HCT116 (cell line): Measurements from ENCODE around the gene PAQR8. TPM values are rescaled to one million over a fixed set of nuclear protein-coding genes. Genes with fewer than 3 reads are reported as not detected.

Experiments
- ATAC-seq: fragments of 200-7000 bp; cut with Tn5 transposase; 2 replicates; pipeline ENCODE4 v1.9.1; 2020; ENCODE audit warnings: mild to moderate bottlenecking, moderate library complexity
- BruUV-seq: library from RNA; stranded (reverse); fragments of 400-500 nt; replicated peaks from 2 replicates; lab custom pipeline; 2021; lab: Mats Ljungman, UMichigan
- CTCF ChIA-PET: fragments of 300-600 bp; sonication (Branson Sonifier 250); formaldehyde crosslinking; loops from one replicate; lab custom pipeline; 2021; ENCODE audit warnings: antibody characterized with exemption; lab: Charles Lee
- POLR2A ChIA-PET: fragments of 300-600, 350-600 bp; sonication (Branson Sonifier 250); formaldehyde crosslinking; loops from one replicate; lab custom pipeline; 2021; ENCODE audit warnings: antibody characterized with exemption; lab: Charles Lee
- RAD21 ChIA-PET, 2 experiments: fragments of 300-600 bp; sonication (Branson Sonifier 250); formaldehyde crosslinking; loops; one replicate each; lab custom pipeline; 2023; ENCODE audit warnings: low total read pairs in 2 of 2; ENCODE audit not compliant: uncharacterized antibody in 2 of 2, unreplicated experiment in 2 of 2, low non-redundant PET in 1 of 2; lab: Charles Lee
- DNase-seq: peaks from one replicate; pipeline ENCODE4 v3.0.0-alpha.2; 2010; ENCODE audit warnings: low read depth, low spot score
- H2AFZ ChIP-seq: fragments of 200-600 bp; shearing (Covaris generic), sonication (generic); 2 replicates; pipeline ENCODE4 v1.6.1; 2017; ENCODE audit warnings: low read depth, mixed run types, mixed read lengths, antibody characterized with exemption, low read length; ENCODE audit not compliant: poor library complexity, severe bottlenecking
- H3K27ac ChIP-seq: 2 replicates; pipeline ENCODE4 v1.5.1; 2012; ENCODE audit warnings: low read depth, low read length
- H3K27me3 ChIP-seq: fragments of 200-600 bp; sonication (generic); 2 replicates; pipeline ENCODE4 v1.6.1; 2016; ENCODE audit warnings: mixed run types, low read length, mixed read lengths; ENCODE audit not compliant: insufficient read depth
- H3K36me3 ChIP-seq, 2 experiments: fragments of 200-500 bp in 1 of 2; fragments of 200-600 bp in 1 of 2; sonication (Bioruptor generic) in 1 of 2; sonication (generic) in 1 of 2; 2 replicates each; pipeline versions ENCODE4 v1.5.1 to v1.6.1; 2014 to 2016; ENCODE audit warnings: low read length in 2 of 2, inconsistent platforms in 1 of 2, mixed read lengths in 1 of 2, mixed run types in 1 of 2; ENCODE audit not compliant: insufficient read depth in 2 of 2, control insufficient read depth in 1 of 2
- H3K4me1 ChIP-seq, 2 experiments: fragments of 200-600 bp in 1 of 2; sonication (generic) in 1 of 2; 2 replicates each; pipeline versions ENCODE4 v1.5.1 to v1.6.1; 2012 to 2017; ENCODE audit warnings: low read length in 2 of 2, inconsistent platforms in 1 of 2, mild to moderate bottlenecking in 1 of 2, mixed read lengths in 1 of 2, mixed run types in 1 of 2, moderate library complexity in 1 of 2; ENCODE audit not compliant: insufficient read depth in 2 of 2, control insufficient read depth in 1 of 2
- H3K4me2 ChIP-seq: fragments of 200-600 bp; sonication (generic); 2 replicates; pipeline ENCODE4 v1.6.1; 2017; ENCODE audit warnings: mixed run types, low read length, mixed read lengths
- H3K4me3 ChIP-seq, 2 experiments: fragments of 200-600 bp in 1 of 2; sonication (generic) in 1 of 2; replicated peaks in 1 of 2; 2 replicates each; pipeline ENCODE4 v1.5.1; 2011 to 2016; ENCODE audit warnings: low read length in 2 of 2, control low read depth in 1 of 2, low read depth in 1 of 2, mild to moderate bottlenecking in 1 of 2, mixed read lengths in 1 of 2, mixed run types in 1 of 2
- H3K79me2 ChIP-seq: fragments of 200-600 bp; sonication (generic); 2 replicates; pipeline ENCODE4 v1.6.1; 2017; ENCODE audit warnings: mild to moderate bottlenecking, mixed run types, low read length, moderate library complexity, mixed read lengths; ENCODE audit not compliant: insufficient read depth
- H3K9ac ChIP-seq: fragments of 200-600 bp; sonication (generic); 2 replicates; pipeline ENCODE4 v1.6.1; 2016; ENCODE audit warnings: low read length, mixed read lengths
- H3K9me2 ChIP-seq: fragments of 200-600 bp; sonication (generic), shearing (Covaris generic); 2 replicates; pipeline ENCODE4 v1.6.1; 2017; ENCODE audit warnings: mixed run types, mild to moderate bottlenecking, moderate library complexity; ENCODE audit not compliant: insufficient read depth
- H3K9me3 ChIP-seq, 2 experiments: fragments of 200-500 bp in 1 of 2; fragments of 200-600 bp in 1 of 2; sonication (Bioruptor generic) in 1 of 2; sonication (generic) in 1 of 2; 2 replicates each; pipeline ENCODE4 v1.6.1; 2014 to 2017; ENCODE audit warnings: low read length in 2 of 2, mixed read lengths in 2 of 2, inconsistent platforms in 1 of 2, low read depth in 1 of 2, mild to moderate bottlenecking in 1 of 2, mixed run types in 1 of 2, moderate library complexity in 1 of 2; ENCODE audit not compliant: control insufficient read depth in 1 of 2, insufficient read depth in 1 of 2
- H4K20me1 ChIP-seq: fragments of 200-600 bp; sonication (generic), shearing (Covaris generic); 2 replicates; pipeline ENCODE4 v1.6.1; 2017; ENCODE audit warnings: mixed run types, mild to moderate bottlenecking, moderate library complexity; ENCODE audit not compliant: insufficient read depth
- ATF3 ChIP-seq: IDR thresholded peaks from 2 replicates; pipeline ENCODE4 v1.6.1; 2012
- CBX3 ChIP-seq: IDR thresholded peaks from 2 replicates; pipeline ENCODE4 v1.6.1; 2012; ENCODE audit warnings: low read depth
- CEBPB ChIP-seq: IDR thresholded peaks from 2 replicates; pipeline ENCODE4 v1.6.1; 2012; ENCODE audit warnings: low read depth
- ELF1 ChIP-seq: IDR thresholded peaks from 2 replicates; pipeline ENCODE4 v1.6.1; 2012; ENCODE audit warnings: low read depth, borderline replicate concordance
- EZH2 ChIP-seq: fragments of 200-600 bp; sonication (generic); IDR thresholded peaks from 2 replicates; pipeline ENCODE4 v1.6.1; 2017; ENCODE audit warnings: antibody characterized with exemption, mixed run types
- EZH2phosphoT487 ChIP-seq: fragments of 200-600 bp; IDR thresholded peaks from 2 replicates; pipeline ENCODE4 v1.6.1; 2018; ENCODE audit warnings: antibody characterized with exemption, borderline replicate concordance
- FOSL1 ChIP-seq: IDR thresholded peaks from 2 replicates; pipeline ENCODE4 v1.6.1; 2012; ENCODE audit warnings: low read depth
- JUND ChIP-seq: IDR thresholded peaks from 2 replicates; pipeline ENCODE4 v1.6.1; 2012
- POLR2A ChIP-seq: IDR thresholded peaks from 2 replicates; pipeline ENCODE4 v1.7.0; 2011; ENCODE audit warnings: borderline replicate concordance; ENCODE audit not compliant: insufficient read depth, insufficient read length; ENCODE audit errors: extremely low read depth
- RAD21 ChIP-seq: IDR thresholded peaks from 2 replicates; pipeline ENCODE4 v1.6.1; 2012; ENCODE audit warnings: low read depth, mild to moderate bottlenecking
- REST ChIP-seq: IDR thresholded peaks from 2 replicates; pipeline ENCODE4 v1.6.1; 2012; ENCODE audit warnings: low read depth
- SIN3A ChIP-seq: IDR thresholded peaks from 2 replicates; pipeline ENCODE4 v1.6.1; 2012; ENCODE audit warnings: low read depth
- SP1 ChIP-seq: IDR thresholded peaks from 2 replicates; pipeline ENCODE4 v1.6.1; 2012; ENCODE audit warnings: low read depth
- SRF ChIP-seq: IDR thresholded peaks from 2 replicates; pipeline ENCODE4 v1.6.1; 2012; ENCODE audit warnings: low read depth
- TCF7L2 ChIP-seq: IDR thresholded peaks from 2 replicates; pipeline ENCODE4 v1.7.0; 2011; ENCODE audit warnings: borderline replicate concordance, inconsistent platforms; ENCODE audit not compliant: insufficient read depth, insufficient read length; ENCODE audit errors: extremely low read depth
- ZFX ChIP-seq: fragments of 450-650 bp; IDR thresholded peaks from 2 replicates; pipeline ENCODE4 v1.6.1; 2017
- intact Hi-C: fragments of 100-400 bp; cut with micrococcal nuclease; formaldehyde crosslinking; loops from 2 replicates; pipeline ENCODE4 v1.10.0; 2022
- total RNA-seq: library from RNA; stranded (reverse); gene quantifications from one replicate; pipeline ENCODE4 v1.2.1, GENCODE V29; 2021; ENCODE audit not compliant: unreplicated experiment
- TF ChIP-seq, protein P1 (sequence below): IDR thresholded peaks from 2 replicates; pipeline ENCODE4 v1.6.1; 2012

The PAQR8 gene
- total RNA-seq, 1 experiment from 2014 or later: 5.9 TPM

DNA sequence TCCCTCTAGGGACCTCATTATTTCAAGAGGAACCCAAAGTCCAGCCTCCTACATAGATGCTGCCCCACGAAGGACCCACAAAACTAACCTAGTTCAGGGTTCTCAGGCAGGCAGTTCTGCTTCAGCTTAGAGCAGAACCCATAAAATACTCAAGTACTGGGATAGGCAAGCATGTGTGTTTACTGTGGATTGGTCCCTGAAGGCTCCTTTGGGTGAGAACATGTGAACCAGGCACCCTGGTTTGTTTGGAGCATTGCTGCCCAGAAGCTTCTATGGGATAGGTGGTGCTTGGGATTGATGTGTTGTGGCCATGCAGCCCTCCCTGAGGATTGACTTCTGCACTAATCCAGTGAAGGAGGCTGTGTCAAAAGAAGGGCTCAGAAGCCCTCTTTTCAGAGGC, 43.3 kb downstream of the PAQR8 start:
- CTCF ChIA-PET: interaction anchor here (0.6 to 0.8 kb wide), 2 partner anchors 241 to 675 kb away, joined by 3 to 4 read pairs; no protein-coding TSS in a partner anchor
- Histone ChIP-seq H3K4me2 (no peak overlapping the region), H3K9me3 (no peaks in the 10 kb centered on the region)
- no peak for TF ChIP-seq JUND
- TF ChIP-seq ELF1: no peak
- TF ChIP-seq EZH2: no peak
- TF ChIP-seq SRF: no peak
- no peak for TF ChIP-seq FOSL1
- TF ChIP-seq POLR2A: no peak
- TF ChIP-seq, protein P1, sequence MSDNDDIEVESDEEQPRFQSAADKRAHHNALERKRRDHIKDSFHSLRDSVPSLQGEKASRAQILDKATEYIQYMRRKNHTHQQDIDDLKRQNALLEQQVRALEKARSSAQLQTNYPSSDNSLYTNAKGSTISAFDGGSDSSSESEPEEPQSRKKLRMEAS: no peak
- no peak for TF ChIP-seq SIN3A
- TF ChIP-seq TCF7L2: no peak
- TF ChIP-seq CBX3: no peak
- TF ChIP-seq REST: no peak
- no peak for TF ChIP-seq ZFX
- no peak for TF ChIP-seq ATF3
- TF ChIP-seq EZH2phosphoT487: no peak
- TF ChIP-seq RAD21: no peak
- TF ChIP-seq SP1: no peak
- TF ChIP-seq CEBPB: no peak
- TF ChIP-seq, all 23 proteins: peak for 0
- H3K4me1 ChIP-seq: peaks cover 0 to 5% of the 10 kb centered on the region in 2 experiments; a peak in 1 of 4 replicates
- H3K79me2 ChIP-seq: no peaks in the 10 kb centered on the region
- no peaks in the 10 kb centered on the region for H3K27me3 ChIP-seq
- H4K20me1 ChIP-seq: no peaks in the 10 kb centered on the region
- ChIA-PET POLR2A (no interaction called here), RAD21 (no interaction called here)
- intact Hi-C loops: loop anchor here (5.0 kb wide), 1 partner anchor 1077 kb away; no protein-coding TSS in a partner anchor
- no peaks in the 10 kb centered on the region for H3K36me3 ChIP-seq
- no peak overlapping the region for H3K4me3 ChIP-seq
- BruUV-seq: no TSS peak
- no peaks in the 10 kb centered on the region for H3K9me2 ChIP-seq
- DNase-seq: no peak
- no peak overlapping the region for H3K27ac ChIP-seq
- no peak overlapping the region for H2AFZ ChIP-seq
- ATAC-seq: no peak
- no peak overlapping the region for H3K9ac ChIP-seq
